GM21786 (cell line): ENCODE measurements around the gene ZNF668.
A peak's percentile ranks its signal among the peaks of the same experiment; 100 is the strongest.
"Not testable (repeated sequence)": the region's sequence is repeated elsewhere in the genome, so short reads cannot be mapped to it uniquely, and the experiment has no call there.

ENCODE experiments used
- ATAC-seq: cut with Tn5 transposase; IDR thresholded peaks from one replicate; pipeline ENCODE4 v1.9.1; 2021; ENCODE audit not compliant: unreplicated experiment

ZNF668 gene

GRCh38 chr16:31061126-31061812 is 12.8 kb downstream of the ZNF668 start:
- no peak for ATAC-seq

- no peak for ATAC-seq
Observed at GRCh38 chr16:31055613-31056012, 18.4 kb downstream of the ZNF668 start.

GRCh38 chr16:31052114-31052513 is 21.9 kb downstream of the ZNF668 start:
- no peak for ATAC-seq

- ATAC-seq = no peak
Observed at GRCh38 chr16:31050280-31051030, 23.6 kb downstream of the ZNF668 start.

GRCh38 chr16:31043898-31044481 is 30.1 kb downstream of the ZNF668 start:
- ATAC-seq = no peak

- no peak for ATAC-seq
Observed at GRCh38 chr16:31043352-31043751, 30.7 kb downstream of the ZNF668 start.

GRCh38 chr16:31042866-31043265 is 31.2 kb downstream of the ZNF668 start:
- ATAC-seq = no peak

GRCh38 chr16:31038993-31039392 is 35.0 kb downstream of the ZNF668 start:
- no peak for ATAC-seq

- ATAC-seq = no peak
Observed at GRCh38 chr16:31036691-31037090, 37.3 kb downstream of the ZNF668 start.

GRCh38 chr16:31033709-31034492 is 40.1 kb downstream of the ZNF668 start:
- peak; percentile 45 for ATAC-seq

GRCh38 chr16:31032736-31033708 is 41.0 kb downstream of the ZNF668 start, which contains the start of gene STX4:
Gene STX4, plus strand, starts transcription at chr16:31033558. Its CDS starts 248 bp downstream, at chr16:31033806.
- peak; percentile 80 for ATAC-seq

GRCh38 chr16:31031276-31031675 is 42.8 kb downstream of the ZNF668 start:
- no peak for ATAC-seq

GRCh38 chr16:31029272-31029671 is 44.8 kb downstream of the ZNF668 start:
- ATAC-seq = no peak

GRCh38 chr16:31025339-31025738 is 48.7 kb downstream of the ZNF668 start:
- ATAC-seq = no peak

GRCh38 chr16:31023627-31024226 is 50.3 kb downstream of the ZNF668 start:
- no peak for ATAC-seq

GRCh38 chr16:31023252-31023602 is 50.8 kb downstream of the ZNF668 start:
- ATAC-seq = no peak

GRCh38 chr16:31022544-31023251 is 51.3 kb downstream of the ZNF668 start:
- no peak for ATAC-seq

- ATAC-seq = no peak
Observed at GRCh38 chr16:31020536-31020935, 53.5 kb downstream of the ZNF668 start.

GRCh38 chr16:31017756-31018155 is 56.3 kb downstream of the ZNF668 start:
- not testable (repeated sequence) for ATAC-seq
